Measurements from ENCODE around the gene CLDN34. TPM values are rescaled to one million over a fixed set of nuclear protein-coding genes. Genes with fewer than 3 reads are reported as not detected.

Gene CLDN34, protein sequence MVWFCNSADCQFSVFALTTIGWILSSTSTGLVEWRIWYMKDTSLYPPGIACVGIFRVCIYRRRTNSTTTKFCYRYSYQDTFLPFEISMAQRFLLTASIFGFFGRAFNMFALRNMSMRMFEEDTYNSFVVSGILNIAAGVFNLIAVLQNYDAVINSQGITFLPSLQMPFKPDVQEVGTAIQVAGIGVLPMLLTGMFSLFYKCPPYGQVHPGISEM
- not detected for total RNA-seq

GRCh38 chrX:9966775-9967408 is at the start of gene CLDN34:
Gene CLDN34 (plus strand): TSS chrX:9967358. CDS start chrX:9967358, 0 bp downstream.
- H3K4me1 ChIP-seq = no peaks in the 10 kb centered on the region
- H3K9me3 ChIP-seq = no peaks in the 10 kb centered on the region
- WGBS, 2 donors (ENCODE audit: low coverage in 1 of 2) = 84 to 91% methylated on average over 6 to 11 of the region's 16 CpGs
- no peak within 1 kb of the TSS for H3K4me3 ChIP-seq
- H3K36me3 ChIP-seq = no peaks in the 10 kb centered on the region
- ATAC-seq = no peak
- TF ChIP-seq, protein P1, sequence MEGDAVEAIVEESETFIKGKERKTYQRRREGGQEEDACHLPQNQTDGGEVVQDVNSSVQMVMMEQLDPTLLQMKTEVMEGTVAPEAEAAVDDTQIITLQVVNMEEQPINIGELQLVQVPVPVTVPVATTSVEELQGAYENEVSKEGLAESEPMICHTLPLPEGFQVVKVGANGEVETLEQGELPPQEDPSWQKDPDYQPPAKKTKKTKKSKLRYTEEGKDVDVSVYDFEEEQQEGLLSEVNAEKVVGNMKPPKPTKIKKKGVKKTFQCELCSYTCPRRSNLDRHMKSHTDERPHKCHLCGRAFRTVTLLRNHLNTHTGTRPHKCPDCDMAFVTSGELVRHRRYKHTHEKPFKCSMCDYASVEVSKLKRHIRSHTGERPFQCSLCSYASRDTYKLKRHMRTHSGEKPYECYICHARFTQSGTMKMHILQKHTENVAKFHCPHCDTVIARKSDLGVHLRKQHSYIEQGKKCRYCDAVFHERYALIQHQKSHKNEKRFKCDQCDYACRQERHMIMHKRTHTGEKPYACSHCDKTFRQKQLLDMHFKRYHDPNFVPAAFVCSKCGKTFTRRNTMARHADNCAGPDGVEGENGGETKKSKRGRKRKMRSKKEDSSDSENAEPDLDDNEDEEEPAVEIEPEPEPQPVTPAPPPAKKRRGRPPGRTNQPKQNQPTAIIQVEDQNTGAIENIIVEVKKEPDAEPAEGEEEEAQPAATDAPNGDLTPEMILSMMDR (IDR thresholded peaks at IDR 0.05) = no peak
- no peak for TF ChIP-seq EP300 (IDR thresholded peaks at IDR 0.05)
- TF ChIP-seq POLR2AphosphoS5 (IDR thresholded peaks at IDR 0.05) = no peak
- TF ChIP-seq POLR2A (IDR thresholded peaks at IDR 0.05) = no peak
- no peak within 1 kb of the TSS for H3K27ac ChIP-seq
- no peaks in the 10 kb centered on the region for H3K27me3 ChIP-seq

DNA sequence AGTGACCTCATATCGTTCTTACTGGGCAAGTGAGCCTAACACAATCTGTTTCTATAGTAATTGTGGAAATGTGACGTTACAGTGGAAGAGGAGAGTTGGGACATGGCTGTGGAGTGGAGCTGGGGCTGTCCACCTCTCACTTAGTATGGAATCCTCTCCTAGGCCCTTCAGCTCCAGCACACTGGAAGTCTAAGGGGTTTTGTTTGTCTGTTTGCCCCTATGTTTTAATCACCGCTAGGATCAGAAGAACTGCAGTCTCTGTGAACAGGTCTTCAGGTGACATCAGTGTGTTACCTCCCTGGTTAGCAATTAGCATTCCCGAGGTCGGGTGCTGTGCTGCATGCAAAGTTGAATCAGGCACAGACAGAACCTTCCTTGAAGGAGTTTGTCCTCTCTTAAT is 49.3 kb upstream of the CLDN34 start:
- TF ChIP-seq, protein P1 (IDR thresholded peaks at IDR 0.05) = no peak
- TF ChIP-seq POLR2AphosphoS5 (IDR thresholded peaks at IDR 0.05) (no peak), POLR2A (IDR thresholded peaks at IDR 0.05) (no peak), EP300 (IDR thresholded peaks at IDR 0.05) (no peak)
- no peaks in the 10 kb centered on the region for H3K27me3 ChIP-seq

DNA sequence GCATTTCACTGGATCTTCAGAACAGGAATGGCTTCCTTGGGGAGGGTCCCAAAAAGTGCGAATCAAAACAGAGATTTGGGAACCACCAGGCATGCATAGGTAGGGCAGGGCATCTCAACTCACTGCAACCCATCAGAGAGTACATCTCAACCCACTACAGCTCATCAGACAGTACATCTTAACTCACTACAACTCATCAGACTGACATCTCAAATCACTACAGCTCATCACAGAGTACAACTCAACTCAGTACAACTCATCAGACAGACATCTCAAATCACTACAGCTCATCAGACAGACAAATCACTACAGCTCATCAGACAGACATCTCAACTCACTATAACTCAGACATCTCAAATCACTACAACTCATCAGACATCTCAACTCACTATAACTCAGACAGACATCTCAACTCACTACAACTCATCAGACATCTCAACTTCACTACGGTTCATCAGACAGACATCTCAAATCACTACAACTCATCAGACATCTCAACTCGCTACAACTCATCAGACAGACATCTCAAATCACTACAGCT is 47.5 kb upstream of the CLDN34 start:
- no peak overlapping the region for H3K27ac ChIP-seq
- ATAC-seq = no peak
- TF ChIP-seq POLR2A (IDR thresholded peaks at IDR 0.05) = no peak
- no peak for TF ChIP-seq POLR2AphosphoS5 (IDR thresholded peaks at IDR 0.05)
- TF ChIP-seq EP300 (IDR thresholded peaks at IDR 0.05) = no peak
- TF ChIP-seq, protein P1 (IDR thresholded peaks at IDR 0.05) = no peak
- no peaks in the 10 kb centered on the region for H3K9me3 ChIP-seq
- no peak overlapping the region for H3K4me3 ChIP-seq
- H3K27me3 ChIP-seq = no peaks in the 10 kb centered on the region
- H3K36me3 ChIP-seq = no peaks in the 10 kb centered on the region
- WGBS, 2 donors (ENCODE audit: low coverage in 1 of 2) = 53 to 67% methylated on average over 2 of the region's 3 CpGs
- no peaks in the 10 kb centered on the region for H3K4me1 ChIP-seq

More for the DNA sequence above, 49.3 kb upstream of the CLDN34 start:
- no peaks in the 10 kb centered on the region for H3K9me3 ChIP-seq
- no peaks in the 10 kb centered on the region for H3K36me3 ChIP-seq
- no peak overlapping the region for H3K4me3 ChIP-seq
- no peak overlapping the region for H3K27ac ChIP-seq
- ATAC-seq = no peak
- no peaks in the 10 kb centered on the region for H3K4me1 ChIP-seq
- WGBS, 2 donors (ENCODE audit: low coverage in 1 of 2) = 87 to 100% methylated on average over 1 to 3 of the region's 5 CpGs

DNA sequence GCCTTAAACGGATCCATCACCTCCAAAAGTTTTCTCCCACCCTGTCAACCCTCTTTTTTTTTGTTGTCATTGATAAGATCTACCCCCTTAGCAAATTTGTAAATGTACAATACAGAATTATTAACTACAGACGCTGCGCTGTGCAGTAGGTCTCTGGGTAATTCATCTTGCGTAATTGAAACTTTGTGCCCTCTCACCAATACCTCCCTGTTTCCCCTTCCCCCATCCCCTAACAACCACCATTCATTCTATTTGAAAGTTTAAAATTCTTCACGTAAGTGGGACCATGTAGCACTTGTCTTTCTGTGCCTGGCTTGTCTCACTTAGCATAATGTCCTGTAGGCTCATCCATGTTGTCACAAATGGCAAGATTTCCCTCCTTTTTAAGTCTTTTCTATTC is 45.8 kb upstream of the CLDN34 start:
- ATAC-seq = no peak
- Histone ChIP-seq H3K4me3 (no peak overlapping the region), H3K4me1 (no peaks in the 10 kb centered on the region), H3K9me3 (no peaks in the 10 kb centered on the region), H3K27me3 (no peaks in the 10 kb centered on the region), H3K36me3 (no peaks in the 10 kb centered on the region), H3K27ac (no peak overlapping the region)
- WGBS, 2 donors (ENCODE audit: low coverage in 1 of 2) = 86 to 92% methylated on average over 5 of the region's 5 CpGs
- TF ChIP-seq EP300 (IDR thresholded peaks at IDR 0.05) (no peak), POLR2A (IDR thresholded peaks at IDR 0.05) (no peak), POLR2AphosphoS5 (IDR thresholded peaks at IDR 0.05) (no peak)
- TF ChIP-seq, protein P1 (IDR thresholded peaks at IDR 0.05) = no peak

DNA sequence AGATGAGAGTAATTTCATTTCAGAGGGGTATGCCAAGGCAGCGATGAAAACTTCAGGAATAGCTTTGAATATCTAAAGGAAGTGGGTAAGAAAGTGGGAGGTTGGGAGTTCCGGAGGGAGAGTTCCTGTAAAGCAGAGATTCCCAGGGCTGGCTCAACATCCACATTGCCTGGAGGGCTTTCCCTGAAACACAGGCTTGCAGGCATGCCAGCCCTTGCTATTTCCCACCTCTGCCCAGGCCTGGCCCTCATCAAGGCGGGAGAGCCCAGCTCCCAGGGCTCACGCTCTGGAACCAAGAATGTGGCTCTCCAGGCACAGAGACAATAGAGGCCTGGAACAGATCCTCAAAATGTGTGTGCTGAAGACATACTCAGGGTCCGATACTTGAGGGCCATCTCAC is 43.8 kb upstream of the CLDN34 start:
- Histone ChIP-seq H3K9me3 (no peaks in the 10 kb centered on the region), H3K27me3 (no peaks in the 10 kb centered on the region), H3K4me1 (no peaks in the 10 kb centered on the region), H3K4me3 (no peak overlapping the region), H3K36me3 (no peaks in the 10 kb centered on the region), H3K27ac (no peak overlapping the region)
- ATAC-seq = no peak
- TF ChIP-seq, protein P1 (IDR thresholded peaks at IDR 0.05) = no peak
- TF ChIP-seq POLR2AphosphoS5 (IDR thresholded peaks at IDR 0.05) (no peak), EP300 (IDR thresholded peaks at IDR 0.05) (no peak), POLR2A (IDR thresholded peaks at IDR 0.05) (no peak)
- 100% methylated on average over 2 of the region's 5 CpGs; no CpG with 5 or more reads in 1 of the 2 donors for WGBS, 2 donors (ENCODE audit: low coverage in 1 of 2)

Data from gastroesophageal sphincter (tissue), 4 donors.